SK-N-SH (cell line): ENCODE measurements around the gene FOXR1. TPM values are rescaled to one million over a fixed set of nuclear protein-coding genes. Genes with fewer than 3 reads are reported as not detected.

Source experiments
- CTCF ChIA-PET: fragments of 300-600, 350-600 bp; formaldehyde crosslinking; extraction: SDS; loops from one replicate; lab custom pipeline; 2021; lab: Yijun Ruan, JAX
- POLR2A ChIA-PET: fragments of 350-600 bp; sonication (Branson Sonifier 250); formaldehyde crosslinking; extraction: SDS; loops from one replicate; lab custom pipeline; 2020; ENCODE audit warnings: antibody characterized with exemption, inconsistent platforms; lab: Yijun Ruan, JAX
- DNase-seq: peaks from one replicate; pipeline ENCODE4 v3.0.0; 2012
- H2AFZ ChIP-seq: fragments of 200-600 bp; sonication (generic); 2 replicates; pipeline ENCODE4 v1.8.1; 2016; ENCODE audit warnings: antibody characterized with exemption, mild to moderate bottlenecking, low read depth
- H3F3A ChIP-seq: fragments of 200-600 bp; sonication (generic); replicated peaks from 2 replicates; pipeline ENCODE3; 2016; ENCODE audit warnings: antibody characterized with exemption, mild to moderate bottlenecking; ENCODE audit not compliant: insufficient read depth
- H3K27ac ChIP-seq, 2 experiments: fragments of 200-500 bp in 1 of 2; fragments of 200-600 bp in 1 of 2; sonication (Bioruptor generic) in 1 of 2; sonication (generic), shearing (Covaris generic) in 1 of 2; 2 replicates each; pipeline versions ENCODE4 v1.5.1 to v1.6.1; 2014 to 2016; ENCODE audit warnings: low read depth in 2 of 2, inconsistent platforms in 1 of 2, low read length in 1 of 2, mild to moderate bottlenecking in 1 of 2, mixed read lengths in 1 of 2
- H3K27me3 ChIP-seq: fragments of 200-600 bp; sonication (generic), shearing (Covaris generic); 2 replicates; pipeline ENCODE4 v1.6.1; 2016; ENCODE audit warnings: mixed run types; ENCODE audit not compliant: insufficient read depth
- H3K36me3 ChIP-seq, 2 experiments: fragments of 200-500 bp in 1 of 2; fragments of 200-600 bp in 1 of 2; sonication (Bioruptor generic) in 1 of 2; sonication (generic) in 1 of 2; replicated peaks in 1 of 2; 2 replicates each; pipeline versions ENCODE3 to v1.5.1; 2014 to 2016; ENCODE audit warnings: low read length in 1 of 2, mild to moderate bottlenecking in 1 of 2; ENCODE audit not compliant: insufficient read depth in 2 of 2, control insufficient read depth in 1 of 2
- H3K4me1 ChIP-seq, 2 experiments: fragments of 200-500 bp in 1 of 2; fragments of 200-600 bp in 1 of 2; sonication (Bioruptor generic) in 1 of 2; sonication (generic), shearing (Covaris generic) in 1 of 2; 2 replicates each; pipeline versions ENCODE4 v1.5.1 to v1.6.1; 2014 to 2016; ENCODE audit warnings: low read depth in 1 of 2, low read length in 1 of 2, mixed run types in 1 of 2; ENCODE audit not compliant: insufficient read depth in 2 of 2, control insufficient read depth in 1 of 2
- H3K4me2 ChIP-seq: fragments of 200-600 bp; sonication (generic), shearing (Covaris generic); 2 replicates; pipeline ENCODE4 v1.6.1; 2017; ENCODE audit warnings: mixed run types
- H3K4me3 ChIP-seq, 2 experiments: fragments of 200-500 bp in 1 of 2; fragments of 200-600 bp in 1 of 2; sonication (Bioruptor generic) in 1 of 2; sonication (generic), shearing (Covaris generic) in 1 of 2; 2 replicates each; pipeline versions ENCODE4 v1.5.1 to v1.8.1; 2014 to 2016; ENCODE audit warnings: low read depth in 2 of 2, inconsistent platforms in 1 of 2, low read length in 1 of 2, mild to moderate bottlenecking in 1 of 2, mixed read lengths in 1 of 2, moderate library complexity in 1 of 2
- H3K79me2 ChIP-seq: fragments of 200-600 bp; sonication (generic); 2 replicates; pipeline ENCODE4 v1.8.1; 2017; ENCODE audit warnings: mild to moderate bottlenecking; ENCODE audit not compliant: insufficient read depth
- H3K9ac ChIP-seq: fragments of 200-600 bp; sonication (generic); 2 replicates; pipeline ENCODE4 v1.6.1; 2017; ENCODE audit warnings: mixed run types
- H3K9me2 ChIP-seq: fragments of 200-600 bp; sonication (generic); 2 replicates; pipeline ENCODE4 v1.6.1; 2017; ENCODE audit warnings: mixed run types
- H3K9me3 ChIP-seq: fragments of 200-600 bp; sonication (generic); 2 replicates; pipeline ENCODE4 v1.6.1; 2017; ENCODE audit warnings: mixed run types, mild to moderate bottlenecking, moderate library complexity
- H4K20me1 ChIP-seq: fragments of 200-600 bp; sonication (generic); 2 replicates; pipeline ENCODE4 v1.6.1; 2017; ENCODE audit warnings: mild to moderate bottlenecking, mixed run types; ENCODE audit not compliant: insufficient read depth
- ELF1 ChIP-seq: IDR thresholded peaks from 2 replicates; pipeline ENCODE4 v1.4.0; 2012
- FOXM1 ChIP-seq: IDR thresholded peaks from 2 replicates; pipeline ENCODE4 v1.4.0; 2012; ENCODE audit warnings: low read depth, mild to moderate bottlenecking
- GABPA ChIP-seq: IDR thresholded peaks from 2 replicates; pipeline ENCODE4 v1.4.0; 2012; ENCODE audit warnings: low read depth, mild to moderate bottlenecking
- MEF2A ChIP-seq: IDR thresholded peaks from 2 replicates; pipeline ENCODE4 v1.4.0; 2012; ENCODE audit warnings: low read depth, borderline replicate concordance
- POLR2AphosphoS5 ChIP-seq: IDR thresholded peaks from 2 replicates; pipeline ENCODE4 v1.6.1; 2012; ENCODE audit warnings: low read depth, low read length
- RCOR1 ChIP-seq: fragments of 150-350 bp; IDR thresholded peaks from 2 replicates; pipeline ENCODE4 v1.6.1; 2017; ENCODE audit warnings: antibody characterized with exemption, low read length
- RFX5 ChIP-seq: IDR thresholded peaks from 2 replicates; pipeline ENCODE4 v1.6.1; 2012; ENCODE audit warnings: mild to moderate bottlenecking, improper control_type of control experiment, low read length
- RXRA ChIP-seq: IDR thresholded peaks from 2 replicates; pipeline ENCODE4 v1.4.0; 2012; ENCODE audit warnings: low read depth, mild to moderate bottlenecking, borderline replicate concordance
- TAF1 ChIP-seq: IDR thresholded peaks from 2 replicates; pipeline ENCODE4 v1.6.1; 2012; ENCODE audit warnings: low read depth, mild to moderate bottlenecking, low read length, moderate library complexity, borderline replicate concordance
- TCF12 ChIP-seq: IDR thresholded peaks from 2 replicates; pipeline ENCODE4 v1.4.0; 2012
- YY1 ChIP-seq: IDR thresholded peaks from 2 replicates; pipeline ENCODE4 v1.4.0; 2012; ENCODE audit warnings: low read depth, mild to moderate bottlenecking
- WGBS: methylation state at CpG from one replicate; pipeline ENCODE4 v1.1.6; 2017; ENCODE audit warnings: low lambda C conversion rate; 5-methylcytosine and 5-hydroxymethylcytosine counted together
- polyA plus RNA-seq, 3 experiments: library from polyadenylated mRNA; depleted of rRNA; stranded (reverse); fragments of >200 nt; gene quantifications; 2 replicates each; pipeline ENCODE4 v1.2.3, GENCODE V29; 2012
- TF ChIP-seq, protein P1 (sequence below): IDR thresholded peaks from 2 replicates; pipeline ENCODE4 v1.6.1; 2012; ENCODE audit warnings: mild to moderate bottlenecking, low read depth, low read length, moderate library complexity
- TF ChIP-seq, protein P2 (sequence below): fragments of 150-350 bp; IDR thresholded peaks from 2 replicates; pipeline ENCODE4 v1.6.1; 2016; ENCODE audit warnings: mild to moderate bottlenecking, low read depth, low read length
- TF ChIP-seq, protein P3 (sequence below): IDR thresholded peaks from 2 replicates; pipeline ENCODE4 v1.4.0; 2012; ENCODE audit warnings: low read depth
- TF ChIP-seq, protein P4 (sequence below): IDR thresholded peaks from 2 replicates; pipeline ENCODE4 v1.4.0; 2012; ENCODE audit warnings: low read depth, borderline replicate concordance
- TF ChIP-seq, protein P5 (sequence below): fragments of 150-350 bp; IDR thresholded peaks from 2 replicates; pipeline ENCODE4 v1.6.1; 2017; ENCODE audit warnings: antibody characterized with exemption, low read length, low read depth, borderline replicate concordance
- TF ChIP-seq, protein P6 (sequence below): fragments of 200-600 bp; sonication (generic); IDR thresholded peaks from 2 replicates; pipeline ENCODE4 v1.6.1; 2017; ENCODE audit warnings: antibody characterized with exemption, mild to moderate bottlenecking, moderate library complexity

FOXR1 gene
- polyA plus RNA-seq, 1 of the 3 experiments (the other 2 are of a cell fraction), result not detected

DNA sequence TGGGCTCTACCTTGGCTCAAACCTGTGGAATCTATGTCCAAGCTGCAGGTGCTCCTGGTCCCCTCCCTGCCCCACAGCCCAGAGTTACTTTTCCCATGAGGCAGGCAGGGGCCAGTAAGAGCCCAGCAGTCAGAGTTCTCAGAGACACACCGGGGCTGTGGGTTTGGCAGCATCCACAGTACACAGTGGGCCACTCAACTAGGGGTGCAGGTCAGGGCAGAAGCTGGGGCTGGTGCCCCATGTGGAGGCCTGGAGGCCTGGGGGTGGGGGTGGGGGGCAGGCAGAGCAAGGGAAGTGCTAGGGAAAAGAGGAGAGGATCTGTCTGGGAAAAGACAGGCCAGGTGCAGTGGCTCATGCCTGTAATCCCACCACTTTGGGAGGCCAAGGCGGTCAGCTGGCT is 13.0 kb upstream of the FOXR1 start:
- Histone ChIP-seq H3K79me2 (no peaks in the 10 kb centered on the region), H3F3A (no peaks in the 10 kb centered on the region), H3K27ac (no peak overlapping the region), H3K9ac (no peak overlapping the region), H3K9me3 (no peaks in the 10 kb centered on the region), H2AFZ (no peak overlapping the region), H3K4me3 (no peak overlapping the region), H3K27me3 (no peaks in the 10 kb centered on the region), H3K36me3 (no peaks in the 10 kb centered on the region), H3K4me1 (peaks cover 0 to 6% of the 10 kb centered on the region in 2 experiments; a peak in 1 of 4 replicates), H4K20me1 (no peaks in the 10 kb centered on the region), H3K4me2 (no peak overlapping the region), H3K9me2 (no peaks in the 10 kb centered on the region)
- ChIA-PET CTCF (interaction anchor here (0.9 to 12.7 kb wide), 5 partner anchors 8 to 268 kb away, joined by 3 to 186 read pairs (median 22); partner anchors contain the start of genes BCL9L and CENATAC), POLR2A (no interaction called here)
- TF ChIP-seq, protein P1, sequence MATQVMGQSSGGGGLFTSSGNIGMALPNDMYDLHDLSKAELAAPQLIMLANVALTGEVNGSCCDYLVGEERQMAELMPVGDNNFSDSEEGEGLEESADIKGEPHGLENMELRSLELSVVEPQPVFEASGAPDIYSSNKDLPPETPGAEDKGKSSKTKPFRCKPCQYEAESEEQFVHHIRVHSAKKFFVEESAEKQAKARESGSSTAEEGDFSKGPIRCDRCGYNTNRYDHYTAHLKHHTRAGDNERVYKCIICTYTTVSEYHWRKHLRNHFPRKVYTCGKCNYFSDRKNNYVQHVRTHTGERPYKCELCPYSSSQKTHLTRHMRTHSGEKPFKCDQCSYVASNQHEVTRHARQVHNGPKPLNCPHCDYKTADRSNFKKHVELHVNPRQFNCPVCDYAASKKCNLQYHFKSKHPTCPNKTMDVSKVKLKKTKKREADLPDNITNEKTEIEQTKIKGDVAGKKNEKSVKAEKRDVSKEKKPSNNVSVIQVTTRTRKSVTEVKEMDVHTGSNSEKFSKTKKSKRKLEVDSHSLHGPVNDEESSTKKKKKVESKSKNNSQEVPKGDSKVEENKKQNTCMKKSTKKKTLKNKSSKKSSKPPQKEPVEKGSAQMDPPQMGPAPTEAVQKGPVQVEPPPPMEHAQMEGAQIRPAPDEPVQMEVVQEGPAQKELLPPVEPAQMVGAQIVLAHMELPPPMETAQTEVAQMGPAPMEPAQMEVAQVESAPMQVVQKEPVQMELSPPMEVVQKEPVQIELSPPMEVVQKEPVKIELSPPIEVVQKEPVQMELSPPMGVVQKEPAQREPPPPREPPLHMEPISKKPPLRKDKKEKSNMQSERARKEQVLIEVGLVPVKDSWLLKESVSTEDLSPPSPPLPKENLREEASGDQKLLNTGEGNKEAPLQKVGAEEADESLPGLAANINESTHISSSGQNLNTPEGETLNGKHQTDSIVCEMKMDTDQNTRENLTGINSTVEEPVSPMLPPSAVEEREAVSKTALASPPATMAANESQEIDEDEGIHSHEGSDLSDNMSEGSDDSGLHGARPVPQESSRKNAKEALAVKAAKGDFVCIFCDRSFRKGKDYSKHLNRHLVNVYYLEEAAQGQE, result no peak
- TF ChIP-seq, protein P2, sequence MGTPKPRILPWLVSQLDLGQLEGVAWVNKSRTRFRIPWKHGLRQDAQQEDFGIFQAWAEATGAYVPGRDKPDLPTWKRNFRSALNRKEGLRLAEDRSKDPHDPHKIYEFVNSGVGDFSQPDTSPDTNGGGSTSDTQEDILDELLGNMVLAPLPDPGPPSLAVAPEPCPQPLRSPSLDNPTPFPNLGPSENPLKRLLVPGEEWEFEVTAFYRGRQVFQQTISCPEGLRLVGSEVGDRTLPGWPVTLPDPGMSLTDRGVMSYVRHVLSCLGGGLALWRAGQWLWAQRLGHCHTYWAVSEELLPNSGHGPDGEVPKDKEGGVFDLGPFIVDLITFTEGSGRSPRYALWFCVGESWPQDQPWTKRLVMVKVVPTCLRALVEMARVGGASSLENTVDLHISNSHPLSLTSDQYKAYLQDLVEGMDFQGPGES, result no peak
- TF ChIP-seq, protein P3, sequence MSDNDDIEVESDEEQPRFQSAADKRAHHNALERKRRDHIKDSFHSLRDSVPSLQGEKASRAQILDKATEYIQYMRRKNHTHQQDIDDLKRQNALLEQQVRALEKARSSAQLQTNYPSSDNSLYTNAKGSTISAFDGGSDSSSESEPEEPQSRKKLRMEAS, result no peak
- TF ChIP-seq, protein P4, sequence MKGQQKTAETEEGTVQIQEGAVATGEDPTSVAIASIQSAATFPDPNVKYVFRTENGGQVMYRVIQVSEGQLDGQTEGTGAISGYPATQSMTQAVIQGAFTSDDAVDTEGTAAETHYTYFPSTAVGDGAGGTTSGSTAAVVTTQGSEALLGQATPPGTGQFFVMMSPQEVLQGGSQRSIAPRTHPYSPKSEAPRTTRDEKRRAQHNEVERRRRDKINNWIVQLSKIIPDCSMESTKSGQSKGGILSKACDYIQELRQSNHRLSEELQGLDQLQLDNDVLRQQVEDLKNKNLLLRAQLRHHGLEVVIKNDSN, result no peak
- TF ChIP-seq RCOR1, result no peak
- 52% methylated on average over 2 of the region's 2 CpGs for WGBS
- DNase-seq, result no peak

DNA sequence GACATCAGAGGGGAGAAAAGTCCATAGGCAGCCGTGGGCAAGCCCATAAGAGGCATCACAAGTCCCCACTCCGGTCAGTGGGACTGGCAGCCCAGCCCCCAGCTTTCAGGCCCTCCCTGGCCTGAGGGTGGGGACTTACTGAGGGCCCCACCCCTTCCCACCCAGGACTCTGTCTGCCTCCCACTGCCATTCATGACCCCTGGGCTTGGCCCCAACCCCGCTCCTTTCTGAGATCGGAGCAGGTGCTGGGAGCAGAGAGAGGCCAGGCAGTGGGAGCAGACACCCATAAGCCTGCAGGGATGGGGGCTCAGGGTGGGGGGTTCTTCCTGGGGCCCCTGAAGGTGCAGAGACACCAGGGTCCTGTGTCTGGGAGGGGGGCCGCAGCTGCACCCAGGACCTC is 10.4 kb upstream of the FOXR1 start:
- no peaks in the 10 kb centered on the region for H3K27me3 ChIP-seq
- WGBS, result 74% methylated on average over 3 of the region's 5 CpGs
- no peak overlapping the region for H3K27ac ChIP-seq
- TF ChIP-seq RFX5, result no peak
- no peak for TF ChIP-seq MEF2A
- no peak for TF ChIP-seq FOXM1
- no peak for TF ChIP-seq GABPA
- no peak for TF ChIP-seq ELF1
- no peak for TF ChIP-seq TAF1
- TF ChIP-seq RCOR1, result no peak
- no peak for TF ChIP-seq TCF12
- TF ChIP-seq, protein P5, sequence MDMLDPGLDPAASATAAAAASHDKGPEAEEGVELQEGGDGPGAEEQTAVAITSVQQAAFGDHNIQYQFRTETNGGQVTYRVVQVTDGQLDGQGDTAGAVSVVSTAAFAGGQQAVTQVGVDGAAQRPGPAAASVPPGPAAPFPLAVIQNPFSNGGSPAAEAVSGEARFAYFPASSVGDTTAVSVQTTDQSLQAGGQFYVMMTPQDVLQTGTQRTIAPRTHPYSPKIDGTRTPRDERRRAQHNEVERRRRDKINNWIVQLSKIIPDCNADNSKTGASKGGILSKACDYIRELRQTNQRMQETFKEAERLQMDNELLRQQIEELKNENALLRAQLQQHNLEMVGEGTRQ, result no peak
- TF ChIP-seq POLR2AphosphoS5, result no peak
- TF ChIP-seq, protein P6, sequence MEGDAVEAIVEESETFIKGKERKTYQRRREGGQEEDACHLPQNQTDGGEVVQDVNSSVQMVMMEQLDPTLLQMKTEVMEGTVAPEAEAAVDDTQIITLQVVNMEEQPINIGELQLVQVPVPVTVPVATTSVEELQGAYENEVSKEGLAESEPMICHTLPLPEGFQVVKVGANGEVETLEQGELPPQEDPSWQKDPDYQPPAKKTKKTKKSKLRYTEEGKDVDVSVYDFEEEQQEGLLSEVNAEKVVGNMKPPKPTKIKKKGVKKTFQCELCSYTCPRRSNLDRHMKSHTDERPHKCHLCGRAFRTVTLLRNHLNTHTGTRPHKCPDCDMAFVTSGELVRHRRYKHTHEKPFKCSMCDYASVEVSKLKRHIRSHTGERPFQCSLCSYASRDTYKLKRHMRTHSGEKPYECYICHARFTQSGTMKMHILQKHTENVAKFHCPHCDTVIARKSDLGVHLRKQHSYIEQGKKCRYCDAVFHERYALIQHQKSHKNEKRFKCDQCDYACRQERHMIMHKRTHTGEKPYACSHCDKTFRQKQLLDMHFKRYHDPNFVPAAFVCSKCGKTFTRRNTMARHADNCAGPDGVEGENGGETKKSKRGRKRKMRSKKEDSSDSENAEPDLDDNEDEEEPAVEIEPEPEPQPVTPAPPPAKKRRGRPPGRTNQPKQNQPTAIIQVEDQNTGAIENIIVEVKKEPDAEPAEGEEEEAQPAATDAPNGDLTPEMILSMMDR, result no peak
- TF ChIP-seq RXRA, result no peak
- no peak for TF ChIP-seq YY1
- TF ChIP-seq, protein P3, result no peak
- TF ChIP-seq, all 33 proteins: peak for 0
- no peaks in the 10 kb centered on the region for H3K79me2 ChIP-seq
- no peak for DNase-seq
- H3K4me2 ChIP-seq, result no peak overlapping the region
- no peaks in the 10 kb centered on the region for H3K36me3 ChIP-seq
- peaks cover 0 to 2% of the 10 kb centered on the region in 2 experiments; a peak in 1 of 4 replicates for H3K4me1 ChIP-seq
- ChIA-PET POLR2A (no interaction called here), CTCF (interaction anchor here (1.3 to 12.7 kb wide), 3 partner anchors 30 to 272 kb away, joined by 4 to 186 read pairs (median 5); partner anchors contain the start of gene BCL9L)
- H3K9me3 ChIP-seq, result no peaks in the 10 kb centered on the region
- H3K9me2 ChIP-seq, result no peaks in the 10 kb centered on the region
- H3F3A ChIP-seq, result no peaks in the 10 kb centered on the region
- no peaks in the 10 kb centered on the region for H4K20me1 ChIP-seq
- H3K9ac ChIP-seq, result no peak overlapping the region
- H2AFZ ChIP-seq, result no peak overlapping the region
- no peak overlapping the region for H3K4me3 ChIP-seq
